RCC 7860 (cell line): Measurements from ENCODE around the gene BOD1L1.

Experiments
- DNase-seq: peaks from one replicate; pipeline ENCODE4 v3.0.0-alpha.2; 2015; ENCODE audit warnings: low spot score
- FAIRE-seq: peaks from 2 replicates; lab custom pipeline; 2012; peaks lifted over from hg19 to GRCh38; lab: Jason Lieb, UNC

BOD1L1 gene

GRCh38 chr4:13541176-13541604 lies 86.3 kb downstream of the BOD1L1 start:
- FAIRE-seq (no peak), DNase-seq (no peak)

GRCh38 chr4:13540446-13541175 lies 86.9 kb downstream of the BOD1L1 start:
- FAIRE-seq (no peak), DNase-seq (no peak)

GRCh38 chr4:13539619-13540445 lies 87.7 kb downstream of the BOD1L1 start:
- DNase-seq (no peak), FAIRE-seq (no peak)

GRCh38 chr4:13539047-13539618 lies 88.4 kb downstream of the BOD1L1 start:
- FAIRE-seq, result no peak
- no peak for DNase-seq

GRCh38 chr4:13538427-13538973 lies 89.0 kb downstream of the BOD1L1 start:
- DNase-seq (no peak), FAIRE-seq (no peak)

GRCh38 chr4:13537832-13538177 lies 89.7 kb downstream of the BOD1L1 start:
- DNase-seq, result no peak
- no peak for FAIRE-seq

GRCh38 chr4:13537011-13537831 lies 90.3 kb downstream of the BOD1L1 start:
- DNase-seq, result no peak
- FAIRE-seq, result no peak

- FAIRE-seq, result no peak
- DNase-seq, result no peak
Observed at GRCh38 chr4:13536607-13537006, 90.9 kb downstream of the BOD1L1 start.

GRCh38 chr4:13535708-13536361 lies 91.7 kb downstream of the BOD1L1 start:
- DNase-seq (no peak), FAIRE-seq (no peak)

GRCh38 chr4:13535118-13535517 lies 92.4 kb downstream of the BOD1L1 start:
- DNase-seq, result no peak
- no peak for FAIRE-seq

- FAIRE-seq (no peak), DNase-seq (no peak)
Observed at GRCh38 chr4:13534344-13535063, 93.0 kb downstream of the BOD1L1 start.

GRCh38 chr4:13533670-13534343 lies 93.7 kb downstream of the BOD1L1 start:
- no peak for FAIRE-seq

GRCh38 chr4:13531625-13531998 lies 95.9 kb downstream of the BOD1L1 start:
- DNase-seq, result no peak
- no peak for FAIRE-seq

More at GRCh38 chr4:13533670-13534343, 93.7 kb downstream of the BOD1L1 start:
- DNase-seq, result no peak

GRCh38 chr4:13530823-13531624 lies 96.5 kb downstream of the BOD1L1 start:
- FAIRE-seq, result no peak
- no peak for DNase-seq

- no peak for FAIRE-seq
- DNase-seq, result no peak
Observed at GRCh38 chr4:13529128-13529919, 98.2 kb downstream of the BOD1L1 start.

GRCh38 chr4:13528821-13529127 lies 98.8 kb downstream of the BOD1L1 start:
- no peak for FAIRE-seq
- DNase-seq, result no peak

- FAIRE-seq (no peak), DNase-seq (no peak)
Observed at GRCh38 chr4:13527981-13528820, 99.3 kb downstream of the BOD1L1 start.
